Keratinocyte (primary cell): ENCODE results near the gene PLEKHA1. TPM values are rescaled to one million over a fixed set of nuclear protein-coding genes. Genes with fewer than 3 reads are reported as not detected.

ENCODE experiments used
- DNase-seq: peaks from one replicate; pipeline ENCODE4 v3.0.0-alpha.2; 2011; ENCODE audit warnings: low read depth, missing footprints, low spot score
- FAIRE-seq: peaks from 2 replicates; lab custom pipeline; 2011; peaks lifted over from hg19 to GRCh38; lab: Jason Lieb, UNC
- H2AFZ ChIP-seq: 2 replicates; pipeline ENCODE4 v1.6.0; 2012; ENCODE audit warnings: low read length, control low read depth, inconsistent platforms; ENCODE audit not compliant: control insufficient read depth
- H3K27ac ChIP-seq: 2 replicates; pipeline ENCODE4 v1.5.1; 2011; ENCODE audit warnings: low read length; ENCODE audit not compliant: control insufficient read depth, insufficient read depth
- H3K27me3 ChIP-seq: 3 replicates; pipeline ENCODE4 v1.6.0; 2011; ENCODE audit warnings: low read length; ENCODE audit not compliant: control insufficient read depth, insufficient read depth; ENCODE audit errors: extremely low read depth
- H3K36me3 ChIP-seq, 2 experiments: 2 replicates in 1 of 2; 3 replicates in 1 of 2; pipeline ENCODE4 v1.5.1; 2011; ENCODE audit warnings: low read length in 2 of 2, mild to moderate bottlenecking in 1 of 2; ENCODE audit not compliant: control insufficient read depth in 2 of 2, insufficient read depth in 2 of 2; ENCODE audit errors: extremely low read depth in 1 of 2
- H3K4me1 ChIP-seq: 3 replicates; pipeline ENCODE4 v1.5.1; 2011; ENCODE audit warnings: low read length; ENCODE audit not compliant: control insufficient read depth, insufficient read depth; ENCODE audit errors: extremely low read depth
- H3K4me2 ChIP-seq: 3 replicates; pipeline ENCODE4 v1.6.0; 2011; ENCODE audit warnings: low read depth, low read length; ENCODE audit not compliant: control insufficient read depth, insufficient read depth; ENCODE audit errors: extremely low read depth
- H3K4me3 ChIP-seq, 3 experiments: fragments of 200-600 bp in 1 of 3; sonication (generic) in 1 of 3; 2 replicates in 2 of 3; 3 replicates in 1 of 3; pipeline ENCODE4 v1.5.1; 2011 to 2016; ENCODE audit warnings: low read length in 3 of 3, mild to moderate bottlenecking in 3 of 3, control low read depth in 2 of 3, inconsistent platforms in 1 of 3, low read depth in 1 of 3, mixed read lengths in 1 of 3, mixed run types in 1 of 3, moderate library complexity in 1 of 3; ENCODE audit not compliant: control insufficient read depth in 2 of 3, insufficient read depth in 2 of 3; ENCODE audit errors: extremely low read depth in 1 of 3
- H3K79me2 ChIP-seq: 2 replicates; pipeline ENCODE4 v1.6.0; 2012; ENCODE audit warnings: low read length; ENCODE audit not compliant: control insufficient read depth, insufficient read depth
- H3K9ac ChIP-seq: 3 replicates; pipeline ENCODE4 v1.6.0; 2011; ENCODE audit warnings: low read length; ENCODE audit not compliant: control insufficient read depth, insufficient read depth; ENCODE audit errors: extremely low read depth
- H3K9me1 ChIP-seq: 3 replicates; pipeline ENCODE4 v1.6.0; 2011; ENCODE audit warnings: low read length; ENCODE audit not compliant: control insufficient read depth, insufficient read depth; ENCODE audit errors: extremely low read depth
- H3K9me3 ChIP-seq: 2 replicates; pipeline ENCODE4 v1.5.1; 2012; ENCODE audit warnings: low read depth, low read length; ENCODE audit not compliant: control insufficient read depth
- H4K20me1 ChIP-seq: 3 replicates; pipeline ENCODE4 v1.6.0; 2011; ENCODE audit warnings: low read length; ENCODE audit not compliant: control insufficient read depth, insufficient read depth; ENCODE audit errors: extremely low read depth
- EZH2 ChIP-seq: IDR thresholded peaks from one replicate; pipeline ENCODE4 v1.6.1; 2012; ENCODE audit warnings: inconsistent platforms, mild to moderate bottlenecking, low read length, moderate library complexity
- dilution Hi-C: fragments of 300-500 bp; cut with MboI; formaldehyde crosslinking; loops from one replicate; pipeline ENCODE4 v1.7.0; 2020; ENCODE audit warnings: low sequenced_read_pairs; ENCODE audit not compliant: extremely low pct_ligation_motif_present
- polyA plus RNA-seq, 5 experiments: library from polyadenylated mRNA; depleted of rRNA in 3 of 5; stranded (reverse) in 3 of 5; stranded (forward) in 1 of 5; unstranded in 1 of 5; fragments of >200 nt; gene quantifications; 1 replicate in 1 of 5; 2 replicates in 3 of 5; 3 replicates in 1 of 5; pipeline versions ENCODE4 v1.2.1 to v1.2.3, GENCODE V29; 2011 to 2012; ENCODE audit warnings: missing spikeins in 2 of 5, low read depth in 1 of 5, low replicate concordance in 1 of 5
- TF ChIP-seq, protein P1 (sequence below), 3 experiments: IDR thresholded peaks in 1 of 3; conservative IDR thresholded peaks in 1 of 3; optimal IDR thresholded peaks in 1 of 3; 2 replicates in 2 of 3; 3 replicates in 1 of 3; pipeline versions ENCODE3 to v1.5.1; 2011; ENCODE audit warnings: low read length in 3 of 3, mild to moderate bottlenecking in 3 of 3, moderate library complexity in 2 of 3, control low read depth in 1 of 3, inconsistent platforms in 1 of 3; ENCODE audit not compliant: insufficient read depth in 2 of 3; ENCODE audit errors: extremely low read depth in 1 of 3

Gene PLEKHA1
- polyA plus RNA-seq, 1 donor (not counting 4 experiments of a cell fraction or from before 2014, with no cell fraction given), result 66.7 TPM

DNA sequence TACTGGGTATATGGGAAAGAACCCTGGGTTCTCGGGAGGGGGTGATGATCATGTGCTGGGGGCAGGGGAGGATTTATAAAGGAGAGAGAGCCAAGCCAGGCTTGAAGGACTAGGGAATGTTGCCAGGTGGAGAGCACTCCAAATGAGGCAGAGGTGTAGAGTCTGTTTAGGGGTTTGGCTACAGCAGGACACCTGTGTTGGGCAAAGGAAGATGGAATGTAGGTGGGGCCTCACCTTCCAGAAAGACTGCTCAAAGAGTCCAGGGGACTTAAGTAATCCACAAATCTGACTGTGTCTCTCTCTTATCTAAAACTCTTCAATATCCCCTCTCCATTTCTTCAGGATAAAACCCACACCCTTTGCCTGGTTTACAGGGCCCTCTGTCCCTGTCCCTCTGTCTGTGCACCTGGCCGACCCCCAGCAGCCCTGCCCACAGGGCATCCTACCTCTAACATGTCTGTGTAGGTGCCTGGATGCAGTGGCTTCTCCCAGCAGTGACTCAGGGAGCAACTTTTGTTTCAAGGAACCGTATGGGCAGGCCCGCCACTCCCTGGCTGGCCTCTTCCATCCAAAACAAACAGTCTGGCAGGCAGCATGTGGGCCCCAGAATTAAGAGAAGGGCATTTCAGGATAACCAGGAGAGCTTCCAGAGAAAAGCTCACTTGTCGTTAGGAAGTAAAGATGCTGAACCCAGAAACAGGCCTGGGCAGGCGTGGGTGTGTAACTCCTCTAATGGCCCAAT, 10.6 kb upstream of the PLEKHA1 start:
- H3K79me2 ChIP-seq, result no peaks in the 10 kb centered on the region
- peak overlapping the region in 1 of 3 experiments; percentile 18 for H3K4me3 ChIP-seq
- peak overlapping the region; percentile 52 for H3K4me2 ChIP-seq
- TF ChIP-seq, protein P1, sequence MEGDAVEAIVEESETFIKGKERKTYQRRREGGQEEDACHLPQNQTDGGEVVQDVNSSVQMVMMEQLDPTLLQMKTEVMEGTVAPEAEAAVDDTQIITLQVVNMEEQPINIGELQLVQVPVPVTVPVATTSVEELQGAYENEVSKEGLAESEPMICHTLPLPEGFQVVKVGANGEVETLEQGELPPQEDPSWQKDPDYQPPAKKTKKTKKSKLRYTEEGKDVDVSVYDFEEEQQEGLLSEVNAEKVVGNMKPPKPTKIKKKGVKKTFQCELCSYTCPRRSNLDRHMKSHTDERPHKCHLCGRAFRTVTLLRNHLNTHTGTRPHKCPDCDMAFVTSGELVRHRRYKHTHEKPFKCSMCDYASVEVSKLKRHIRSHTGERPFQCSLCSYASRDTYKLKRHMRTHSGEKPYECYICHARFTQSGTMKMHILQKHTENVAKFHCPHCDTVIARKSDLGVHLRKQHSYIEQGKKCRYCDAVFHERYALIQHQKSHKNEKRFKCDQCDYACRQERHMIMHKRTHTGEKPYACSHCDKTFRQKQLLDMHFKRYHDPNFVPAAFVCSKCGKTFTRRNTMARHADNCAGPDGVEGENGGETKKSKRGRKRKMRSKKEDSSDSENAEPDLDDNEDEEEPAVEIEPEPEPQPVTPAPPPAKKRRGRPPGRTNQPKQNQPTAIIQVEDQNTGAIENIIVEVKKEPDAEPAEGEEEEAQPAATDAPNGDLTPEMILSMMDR (optimal IDR thresholded peaks at IDR 0.05 in 1 of 3, IDR thresholded peaks at IDR 0.05 in 1 of 3, conservative IDR thresholded peaks at IDR 0.05 in 1 of 3; ENCODE audit: extremely low read depth in 1 of 3, insufficient read depth in 2 of 3, low read length in 3 of 3), result no peak
- no peak for TF ChIP-seq EZH2
- no peaks in the 10 kb centered on the region for H3K36me3 ChIP-seq
- FAIRE-seq, result peak; percentile 61
- peak overlapping the region; percentile 10 for H3K9ac ChIP-seq
- H3K27ac ChIP-seq, result peak overlapping the region; percentile 35
- dilution Hi-C loops, result no loop called here
- peaks cover 27% of the 10 kb centered on the region for H3K4me1 ChIP-seq
- DNase-seq, result no peak
- H3K9me3 ChIP-seq, result no peaks in the 10 kb centered on the region
- H4K20me1 ChIP-seq, result no peaks in the 10 kb centered on the region
- H3K9me1 ChIP-seq, result no peaks in the 10 kb centered on the region
- no peaks in the 10 kb centered on the region for H3K27me3 ChIP-seq
- peak overlapping the region; percentile 32 for H2AFZ ChIP-seq

DNA sequence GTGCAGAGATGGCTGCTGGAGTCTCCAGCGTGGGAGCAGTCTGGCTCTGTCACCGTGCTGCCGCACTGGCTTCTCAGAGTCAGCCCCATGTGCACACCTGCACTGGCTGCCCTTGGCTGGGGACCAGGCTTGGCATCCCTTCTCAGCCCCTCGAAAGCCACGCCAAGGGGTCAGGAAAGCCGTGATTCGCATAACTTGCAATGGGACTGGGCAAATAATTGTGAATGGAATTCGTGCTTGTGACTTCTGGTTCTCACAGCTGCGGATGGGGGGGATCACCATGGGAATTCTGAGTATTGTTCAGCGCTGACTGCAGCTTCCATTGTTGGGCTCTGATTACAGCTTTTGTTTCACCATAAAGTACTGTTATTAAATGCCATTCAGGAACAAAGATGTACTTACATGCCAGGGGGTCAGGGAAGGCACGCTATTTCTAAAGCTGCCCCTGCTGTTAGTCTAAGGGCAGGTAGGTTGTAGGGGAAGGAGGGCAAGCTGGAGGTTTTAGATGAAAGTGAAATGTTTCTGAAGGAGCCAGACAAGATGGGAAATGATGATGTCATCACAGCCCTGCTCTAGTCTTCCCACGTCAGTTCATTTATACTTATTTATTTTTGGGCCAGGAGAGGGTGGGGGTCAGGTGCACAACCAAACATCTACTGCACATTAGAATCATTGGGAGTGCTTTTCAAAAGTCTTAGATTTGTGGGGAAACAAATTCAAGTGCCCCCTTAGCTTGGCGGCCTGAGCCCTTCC, 5.8 kb upstream of the PLEKHA1 start:
- Histone ChIP-seq H3K36me3 (no peaks in the 10 kb centered on the region), H3K27me3 (no peaks in the 10 kb centered on the region), H3K4me2 (no peak overlapping the region), H3K27ac (no peak overlapping the region), H3K4me1 (peaks cover 20% of the 10 kb centered on the region), H4K20me1 (no peaks in the 10 kb centered on the region), H3K79me2 (no peaks in the 10 kb centered on the region), H3K9me3 (no peaks in the 10 kb centered on the region), H3K9me1 (no peaks in the 10 kb centered on the region), H3K9ac (no peak overlapping the region), H2AFZ (no peak overlapping the region), H3K4me3 (no peak overlapping the region)
- dilution Hi-C loops, result no loop called here
- FAIRE-seq (no peak), DNase-seq (no peak)
- TF ChIP-seq EZH2, result no peak
